OCI-LY7 (cell line): ENCODE measurements around the gene MTMR8.

Experiments
- CTCF ChIP-seq: fragments of 200-600 bp; sonication (generic); conservative IDR thresholded peaks from 2 replicates; pipeline ENCODE4 v1.5.1; 2014; ENCODE audit warnings: mild to moderate bottlenecking, antibody characterized with exemption, low read length, moderate library complexity, mixed read lengths
- EZH2phosphoT487 ChIP-seq: fragments of 200-600 bp; sonication (generic); IDR thresholded peaks from 2 replicates; pipeline ENCODE4 v1.6.1; 2018; ENCODE audit warnings: low read depth, borderline replicate concordance, mild to moderate bottlenecking, mixed run types, antibody characterized with exemption, low read length, moderate library complexity, mixed read lengths

DNA sequence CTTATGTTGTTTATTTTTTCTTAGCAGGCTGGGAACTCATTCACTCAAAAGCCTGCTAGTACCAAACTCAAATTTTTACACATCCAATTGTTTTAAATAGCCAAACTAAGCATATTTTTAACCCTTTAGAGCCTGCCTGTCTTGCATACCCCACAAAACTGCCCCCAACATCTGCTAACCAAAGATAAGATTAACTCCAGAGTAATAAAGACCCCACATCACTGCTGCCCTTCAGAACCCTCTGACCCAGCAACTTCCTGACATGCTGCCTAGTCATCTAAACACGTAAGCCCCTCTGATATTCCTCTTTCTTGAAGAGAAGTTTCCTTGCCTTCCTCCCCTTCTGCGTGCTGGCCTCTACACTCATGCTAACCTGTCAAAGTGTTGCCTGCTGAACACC lies 104.1 kb downstream of the MTMR8 start:
- TF ChIP-seq CTCF (no peak), EZH2phosphoT487 (no peak)
